COLO668 (cell line): ENCODE data around the gene CCSER1.
"Not testable (repeated sequence)": the region's sequence is repeated elsewhere in the genome, so short reads cannot be mapped to it uniquely, and the experiment has no call there.

ENCODE experiments used
- DNase-seq: peaks from one replicate; lab custom pipeline; 2025; ENCODE audit not compliant: unreplicated experiment; lab: John Stamatoyannopoulos, UW

CCSER1 gene

GRCh38 chr4:91622925-91623602, 1495.9 kb downstream of the CCSER1 start:
- DNase-seq = no peak

- DNase-seq = not testable (repeated sequence)
Observed at GRCh38 chr4:91623603-91623967, 1496.4 kb downstream of the CCSER1 start.

GRCh38 chr4:91630054-91630453, 1502.9 kb downstream of the CCSER1 start:
- DNase-seq = no peak

- no peak for DNase-seq
Observed at GRCh38 chr4:91630764-91631163, 1503.6 kb downstream of the CCSER1 start.

GRCh38 chr4:91631335-91631734, 1504.1 kb downstream of the CCSER1 start:
- DNase-seq = no peak

GRCh38 chr4:91636083-91636482, 1508.9 kb downstream of the CCSER1 start:
- no peak for DNase-seq
